ENCODE data around the gene ITGB4.
"Not testable (repeated sequence)": the region's sequence is repeated elsewhere in the genome, so short reads cannot be mapped to it uniquely, and the experiment has no call there.

GRCh38 chr17:75778066-75778860 lies 57.0 kb downstream of the ITGB4 start:
- not testable (repeated sequence) for TF ChIP-seq CTCF (IDR thresholded peaks at IDR 0.05; ENCODE audit: insufficient read depth, low read depth, low read length); EZH2 (IDR thresholded peaks at IDR 0.05; ENCODE audit: insufficient read depth, low read length)
